Parathyroid adenoma (tissue), 2 donors: ENCODE data around the gene TEAD1.

ENCODE experiments used
- H2AFZ ChIP-seq: fragments of 300-600 bp; sonication (generic); one replicate; pipeline ENCODE4 v1.7.0; 2017; ENCODE audit warnings: antibody characterized with exemption, mild to moderate bottlenecking
- H3K27ac ChIP-seq: fragments of 300-600 bp; sonication (generic); one replicate; pipeline ENCODE4 v1.7.0; 2017
- H3K27me3 ChIP-seq: fragments of 300-600 bp; sonication (generic); one replicate; pipeline ENCODE4 v1.7.0; 2017; ENCODE audit warnings: low read length; ENCODE audit not compliant: control insufficient read depth, insufficient read depth
- H3K36me3 ChIP-seq: fragments of 300-600 bp; sonication (generic); one replicate; pipeline ENCODE4 v1.7.0; 2017; ENCODE audit warnings: low read length; ENCODE audit not compliant: control insufficient read depth, insufficient read depth
- H3K4me1 ChIP-seq: fragments of 300-600 bp; sonication (generic); one replicate; pipeline ENCODE4 v1.7.0; 2017; ENCODE audit warnings: control low read depth
- H3K4me2 ChIP-seq: fragments of 300-600 bp; sonication (generic); one replicate; pipeline ENCODE4 v1.7.0; 2017; ENCODE audit warnings: low read length
- H3K4me3 ChIP-seq: fragments of 300-600 bp; sonication (generic); one replicate; pipeline ENCODE4 v1.7.0; 2017; ENCODE audit warnings: low read depth, low read length
- H3K79me2 ChIP-seq: fragments of 300-600 bp; sonication (generic); one replicate; pipeline ENCODE4 v1.7.0; 2017; ENCODE audit warnings: control low read depth
- H3K9ac ChIP-seq: fragments of 300-600 bp; sonication (generic); one replicate; pipeline ENCODE4 v1.7.0; 2017; ENCODE audit warnings: mild to moderate bottlenecking
- H3K9me3 ChIP-seq: fragments of 300-600 bp; sonication (generic); one replicate; pipeline ENCODE4 v1.7.0; 2017; ENCODE audit warnings: low read length; ENCODE audit not compliant: control insufficient read depth
- TF ChIP-seq, protein P1 (sequence below): fragments of 300-600 bp; sonication (generic); IDR thresholded peaks from one replicate; pipeline ENCODE4 v1.7.0; 2017; ENCODE audit warnings: antibody characterized with exemption, mild to moderate bottlenecking
- donor health status: primary hyperparathyroidism.

TEAD1 gene

DNA sequence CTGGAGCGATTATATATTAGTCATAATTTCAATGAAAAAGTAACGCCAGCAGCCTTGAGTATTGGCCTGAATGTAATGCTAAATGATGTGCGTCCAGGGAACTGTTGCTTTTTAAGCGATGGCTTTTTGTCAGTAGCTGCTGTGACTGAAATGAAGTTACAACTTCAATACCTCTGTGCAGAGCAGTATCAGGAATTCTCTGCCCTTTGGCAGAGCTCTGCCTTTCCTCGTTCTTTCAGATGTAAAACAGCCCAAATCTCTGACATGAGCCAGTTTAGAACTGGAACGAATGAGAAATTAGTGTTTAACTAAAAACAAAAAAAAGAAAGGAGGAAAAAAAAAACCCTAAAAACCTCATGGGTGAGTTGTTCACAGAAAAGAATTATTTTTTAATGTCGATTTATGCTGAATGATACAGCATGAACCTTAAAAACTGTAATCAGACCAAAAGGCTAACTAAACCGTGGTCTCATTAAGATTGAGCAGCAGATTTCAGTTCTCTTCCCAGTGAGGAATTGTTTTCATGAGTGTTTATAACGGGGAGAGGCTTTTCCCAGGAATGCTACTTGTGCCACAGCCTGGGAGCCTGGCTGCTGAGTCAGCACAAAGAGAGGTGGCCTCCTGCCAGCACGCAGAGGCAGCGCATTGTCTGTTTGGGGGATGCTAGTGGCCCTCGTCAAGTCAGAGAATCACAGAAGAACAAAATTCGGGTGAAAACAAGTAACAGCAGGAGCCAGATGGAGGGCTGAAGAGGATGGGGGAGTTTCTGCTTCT lies 188.7 kb downstream of the TEAD1 start:
- TF ChIP-seq, protein P1, sequence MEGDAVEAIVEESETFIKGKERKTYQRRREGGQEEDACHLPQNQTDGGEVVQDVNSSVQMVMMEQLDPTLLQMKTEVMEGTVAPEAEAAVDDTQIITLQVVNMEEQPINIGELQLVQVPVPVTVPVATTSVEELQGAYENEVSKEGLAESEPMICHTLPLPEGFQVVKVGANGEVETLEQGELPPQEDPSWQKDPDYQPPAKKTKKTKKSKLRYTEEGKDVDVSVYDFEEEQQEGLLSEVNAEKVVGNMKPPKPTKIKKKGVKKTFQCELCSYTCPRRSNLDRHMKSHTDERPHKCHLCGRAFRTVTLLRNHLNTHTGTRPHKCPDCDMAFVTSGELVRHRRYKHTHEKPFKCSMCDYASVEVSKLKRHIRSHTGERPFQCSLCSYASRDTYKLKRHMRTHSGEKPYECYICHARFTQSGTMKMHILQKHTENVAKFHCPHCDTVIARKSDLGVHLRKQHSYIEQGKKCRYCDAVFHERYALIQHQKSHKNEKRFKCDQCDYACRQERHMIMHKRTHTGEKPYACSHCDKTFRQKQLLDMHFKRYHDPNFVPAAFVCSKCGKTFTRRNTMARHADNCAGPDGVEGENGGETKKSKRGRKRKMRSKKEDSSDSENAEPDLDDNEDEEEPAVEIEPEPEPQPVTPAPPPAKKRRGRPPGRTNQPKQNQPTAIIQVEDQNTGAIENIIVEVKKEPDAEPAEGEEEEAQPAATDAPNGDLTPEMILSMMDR = no peak
- H3K79me2 ChIP-seq = no peaks in the 10 kb centered on the region
- H3K9ac ChIP-seq = no peak overlapping the region
- peaks cover 6% of the 10 kb centered on the region for H3K4me1 ChIP-seq
- H2AFZ ChIP-seq = no peak overlapping the region
- no peak overlapping the region for H3K4me2 ChIP-seq
- H3K36me3 ChIP-seq = no peaks in the 10 kb centered on the region
- no peaks in the 10 kb centered on the region for H3K9me3 ChIP-seq
- no peaks in the 10 kb centered on the region for H3K27me3 ChIP-seq
- no peak overlapping the region for H3K4me3 ChIP-seq
- H3K27ac ChIP-seq = no peak overlapping the region

DNA sequence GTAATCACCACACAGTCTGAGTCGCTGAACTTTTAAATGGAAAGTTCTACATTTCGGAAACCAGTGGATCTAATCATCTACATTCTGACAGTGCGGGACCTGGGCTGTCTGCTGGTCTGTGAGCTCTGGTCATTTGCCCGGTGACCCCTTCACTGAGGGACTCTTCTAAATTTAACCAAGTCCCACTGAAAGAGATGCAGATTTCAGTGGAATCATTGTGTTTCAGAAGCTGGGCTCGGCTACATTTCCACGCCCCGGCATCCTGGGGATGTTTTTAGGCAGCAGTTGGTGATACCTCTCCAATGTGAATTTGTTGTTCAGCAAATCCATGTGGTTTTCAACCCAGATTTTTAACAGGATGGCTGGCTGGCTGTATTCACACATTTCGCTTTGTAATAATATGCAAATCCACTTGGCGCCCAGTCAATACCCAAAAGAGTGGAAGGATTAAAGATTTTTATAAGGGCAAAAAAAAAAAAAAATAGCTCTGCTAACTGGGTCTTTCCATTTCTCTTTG lies 189.4 kb downstream of the TEAD1 start:
- Histone ChIP-seq H2AFZ (no peak overlapping the region), H3K36me3 (no peaks in the 10 kb centered on the region), H3K27ac (no peak overlapping the region), H3K4me2 (no peak overlapping the region), H3K4me1 (peaks cover 6% of the 10 kb centered on the region), H3K27me3 (no peaks in the 10 kb centered on the region), H3K4me3 (no peak overlapping the region), H3K9ac (no peak overlapping the region), H3K9me3 (no peaks in the 10 kb centered on the region), H3K79me2 (no peaks in the 10 kb centered on the region)
- TF ChIP-seq, protein P1 = no peak

DNA sequence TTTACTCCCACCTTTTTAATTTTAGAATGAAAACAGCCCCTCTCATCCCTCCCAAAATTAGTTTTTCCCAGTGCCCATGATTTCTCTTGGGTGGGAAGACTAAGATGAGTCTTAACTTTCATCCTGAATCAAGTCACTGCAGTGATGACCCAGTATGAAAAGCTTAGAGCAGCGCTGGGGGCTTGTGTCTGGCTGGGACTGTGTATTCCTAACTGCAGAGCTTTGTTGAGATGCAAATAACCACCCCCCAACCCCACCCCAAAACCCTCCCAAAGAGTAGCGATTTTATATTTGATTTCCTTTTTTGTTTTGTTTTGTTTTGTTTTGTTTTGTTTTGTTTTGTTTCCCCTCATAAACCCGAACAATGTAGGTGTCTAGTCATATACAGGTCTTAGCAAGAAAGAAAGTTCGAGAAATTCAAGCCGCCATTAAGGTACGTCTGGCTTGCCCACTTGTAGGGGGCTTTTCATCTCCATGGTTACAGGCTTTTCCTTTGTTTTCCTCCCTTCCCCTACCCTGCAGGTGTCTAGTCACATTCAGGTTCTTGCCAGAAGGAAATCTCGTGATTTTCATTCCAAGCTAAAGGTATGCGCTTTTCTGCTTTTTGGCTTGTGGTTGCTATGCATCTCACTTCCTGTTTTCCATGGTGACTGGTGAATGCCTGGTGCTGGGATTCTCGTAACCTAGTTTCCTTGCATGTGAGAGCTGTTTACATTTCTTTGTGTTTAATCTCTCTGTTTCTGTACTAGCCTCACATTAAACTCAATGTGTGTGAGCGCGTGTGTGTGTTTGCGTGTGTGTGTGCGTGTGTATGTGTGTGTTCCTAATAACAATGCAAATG lies 190.3 kb downstream of the TEAD1 start:
- no peak overlapping the region for H3K27ac ChIP-seq

DNA sequence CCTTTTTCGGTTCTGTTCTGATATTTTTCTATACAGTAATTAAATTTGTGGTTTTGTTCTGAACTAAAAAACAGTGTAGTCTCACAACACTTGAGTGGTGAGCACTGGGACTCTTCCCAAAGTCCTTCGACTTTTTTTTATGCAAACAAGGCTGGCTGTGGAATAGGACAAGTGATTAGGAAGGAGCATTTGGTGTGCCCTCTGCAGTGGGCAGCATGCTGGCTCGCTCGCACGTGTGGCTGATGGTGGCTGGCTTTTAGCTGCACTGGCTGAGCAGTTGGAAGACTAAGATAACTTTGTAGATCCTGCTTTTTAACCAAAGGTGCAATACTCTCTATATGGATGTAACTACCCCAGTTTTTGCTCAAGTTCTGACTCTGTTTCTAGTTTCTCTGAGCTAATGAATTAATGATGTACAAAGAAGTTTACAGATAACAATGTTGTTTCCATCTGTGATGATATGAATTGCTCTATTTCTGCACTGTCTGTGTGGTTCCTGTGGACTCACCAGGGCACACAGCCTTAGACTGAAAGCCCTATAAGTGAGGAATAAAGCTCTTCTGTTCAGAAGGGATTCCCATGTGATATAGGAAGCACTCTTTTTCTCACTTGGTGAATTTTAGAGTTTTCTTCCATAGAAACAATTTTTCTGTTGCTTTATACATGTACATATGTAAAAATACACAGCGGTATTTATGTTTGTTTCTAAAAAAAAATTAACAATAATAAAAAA lies 191.8 kb downstream of the TEAD1 start:
- H3K79me2 ChIP-seq = no peaks in the 10 kb centered on the region
- TF ChIP-seq, protein P1 = no peak
- H2AFZ ChIP-seq = no peak overlapping the region
- H3K36me3 ChIP-seq = no peaks in the 10 kb centered on the region
- no peak overlapping the region for H3K4me3 ChIP-seq
- no peaks in the 10 kb centered on the region for H3K27me3 ChIP-seq
- peaks cover 6% of the 10 kb centered on the region for H3K4me1 ChIP-seq
- H3K4me2 ChIP-seq = no peak overlapping the region
- H3K9ac ChIP-seq = no peak overlapping the region
- H3K9me3 ChIP-seq = no peaks in the 10 kb centered on the region
- H3K27ac ChIP-seq = no peak overlapping the region

More for the DNA sequence above, 190.3 kb downstream of the TEAD1 start:
- H3K4me1 ChIP-seq = peaks cover 6% of the 10 kb centered on the region
- H3K36me3 ChIP-seq = no peaks in the 10 kb centered on the region
- H3K9ac ChIP-seq = no peak overlapping the region
- no peaks in the 10 kb centered on the region for H3K79me2 ChIP-seq
- H2AFZ ChIP-seq = no peak overlapping the region
- no peak overlapping the region for H3K4me3 ChIP-seq
- TF ChIP-seq, protein P1 = no peak
- H3K4me2 ChIP-seq = no peak overlapping the region
- H3K9me3 ChIP-seq = no peaks in the 10 kb centered on the region
- no peaks in the 10 kb centered on the region for H3K27me3 ChIP-seq
